Activated T-helper 9 cell treated with anti-CD3 and anti-CD28 coated beads, Interleukin-2, amount 50 U/mL, for 16 hours (primary cell): ENCODE results near the gene SPTBN5.
A peak's percentile ranks its signal among the peaks of the same experiment; 100 is the strongest.

Source experiments
- DNase-seq: peaks from one replicate; pipeline ENCODE4 v3.0.0-alpha.2; 2020; ENCODE audit warnings: low read depth

The SPTBN5 gene

DNA sequence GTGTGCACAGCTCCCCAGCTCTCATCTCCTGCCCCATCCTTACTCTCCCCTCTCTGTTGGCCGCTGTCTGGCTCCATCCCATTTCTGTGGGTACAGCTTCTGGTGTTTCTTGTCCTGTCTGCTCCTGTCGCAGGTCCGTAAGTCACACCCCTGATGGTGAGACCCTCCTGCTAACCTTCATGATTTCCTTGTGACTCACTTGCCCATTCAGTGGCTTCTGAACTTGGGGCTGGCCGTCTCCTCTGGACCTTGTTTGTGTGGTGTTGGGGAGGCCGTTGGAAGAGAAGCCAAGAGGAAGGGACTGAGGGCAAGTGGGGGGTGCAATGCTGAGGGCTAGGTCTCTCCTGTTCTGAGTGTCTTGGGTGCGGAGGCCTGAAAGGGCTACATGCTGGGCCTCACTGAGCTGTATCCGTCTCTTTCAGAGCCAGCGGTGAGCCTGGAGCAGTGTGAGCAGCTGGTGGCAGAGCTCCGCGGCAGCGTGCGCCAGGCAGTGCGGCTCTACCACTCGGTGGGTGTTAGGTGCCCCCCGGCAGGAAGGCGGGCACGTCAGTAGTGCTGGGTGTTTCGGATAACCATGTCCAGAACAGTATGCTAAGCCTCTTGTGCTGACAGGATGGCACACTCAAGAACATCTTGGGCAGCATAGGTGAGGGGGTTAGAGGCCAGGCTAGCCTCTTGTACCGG lies 69.6 kb downstream of the SPTBN5 start:
- DNase-seq: no peak

DNA sequence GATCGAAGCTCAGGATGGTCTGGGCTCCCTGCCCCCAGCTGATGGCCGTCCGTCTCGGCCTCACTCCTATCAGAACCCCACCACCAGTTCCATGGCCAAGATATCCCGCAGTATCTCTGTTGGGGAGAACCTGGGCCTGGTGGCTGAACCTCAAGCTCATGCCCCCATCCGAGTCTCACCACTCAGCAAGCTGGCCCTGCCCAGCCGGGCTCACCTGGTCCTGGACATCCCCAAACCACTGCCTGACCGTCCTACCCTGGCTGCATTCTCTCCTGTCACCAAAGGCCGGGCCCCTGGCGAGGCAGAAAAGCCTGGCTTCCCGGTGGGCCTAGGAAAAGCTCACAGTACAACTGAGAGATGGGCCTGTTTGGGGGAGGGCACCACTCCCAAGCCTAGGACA lies 70.4 kb downstream of the SPTBN5 start:
- DNase-seq: no peak

DNA sequence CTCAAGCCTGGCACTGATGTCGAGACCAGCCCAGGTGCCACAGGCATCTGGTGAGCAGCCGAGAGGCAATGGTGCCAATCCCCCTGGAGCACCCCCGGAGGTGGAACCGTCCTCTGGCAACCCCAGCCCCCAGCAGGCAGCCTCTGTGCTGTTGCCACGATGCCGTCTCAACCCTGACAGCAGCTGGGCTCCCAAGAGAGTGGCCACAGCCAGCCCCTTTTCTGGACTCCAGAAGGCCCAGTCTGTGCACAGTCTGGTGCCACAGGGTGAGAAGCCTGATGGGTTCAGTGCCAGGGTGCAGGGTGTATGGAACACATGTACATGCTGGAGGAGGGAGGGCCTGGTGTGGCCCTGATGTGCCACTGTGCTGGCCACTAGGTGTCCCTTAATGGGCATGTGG lies 70.9 kb downstream of the SPTBN5 start:
- DNase-seq: no peak

DNA sequence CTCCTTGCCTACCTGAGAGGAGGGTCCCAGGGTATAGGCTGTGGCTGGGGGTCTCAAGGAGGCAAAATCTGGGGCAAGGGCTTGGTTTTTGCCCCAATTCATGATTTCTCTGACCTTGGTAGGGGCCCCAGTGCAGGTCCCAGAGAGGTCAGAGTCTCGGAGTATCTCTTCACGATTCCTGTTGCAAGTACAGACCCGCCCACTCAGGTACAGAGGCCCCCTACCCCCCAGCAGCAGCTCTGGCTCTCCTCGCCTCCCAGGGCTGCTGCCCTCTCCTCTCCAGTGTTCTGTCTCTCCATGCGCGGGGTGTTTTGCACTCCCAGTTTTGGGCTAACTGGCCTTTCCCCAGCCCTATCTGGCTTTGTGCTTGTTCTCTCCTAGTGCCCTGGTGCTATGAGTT lies 71.4 kb downstream of the SPTBN5 start:
- DNase-seq: no peak

DNA sequence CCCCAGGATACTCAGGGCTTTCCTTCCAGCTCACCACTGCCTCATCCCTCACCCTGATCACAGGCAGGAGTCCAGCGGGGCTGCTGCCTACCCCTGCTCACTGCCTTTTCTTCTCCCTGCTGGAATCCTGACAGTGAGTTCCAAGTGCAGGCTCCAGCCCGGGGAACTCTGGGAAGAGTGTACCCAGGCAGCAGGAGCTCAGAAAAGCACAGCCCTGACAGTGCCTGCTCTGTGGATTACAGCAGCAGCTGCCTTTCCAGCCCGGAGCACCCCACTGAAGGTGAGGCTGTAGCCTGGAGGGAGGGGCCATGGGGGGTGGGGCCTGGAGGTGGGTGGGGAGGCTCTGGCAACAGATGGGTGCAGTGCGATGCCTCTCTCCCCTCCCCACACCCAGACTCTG lies 72.0 kb downstream of the SPTBN5 start:
- DNase-seq: no peak

DNA sequence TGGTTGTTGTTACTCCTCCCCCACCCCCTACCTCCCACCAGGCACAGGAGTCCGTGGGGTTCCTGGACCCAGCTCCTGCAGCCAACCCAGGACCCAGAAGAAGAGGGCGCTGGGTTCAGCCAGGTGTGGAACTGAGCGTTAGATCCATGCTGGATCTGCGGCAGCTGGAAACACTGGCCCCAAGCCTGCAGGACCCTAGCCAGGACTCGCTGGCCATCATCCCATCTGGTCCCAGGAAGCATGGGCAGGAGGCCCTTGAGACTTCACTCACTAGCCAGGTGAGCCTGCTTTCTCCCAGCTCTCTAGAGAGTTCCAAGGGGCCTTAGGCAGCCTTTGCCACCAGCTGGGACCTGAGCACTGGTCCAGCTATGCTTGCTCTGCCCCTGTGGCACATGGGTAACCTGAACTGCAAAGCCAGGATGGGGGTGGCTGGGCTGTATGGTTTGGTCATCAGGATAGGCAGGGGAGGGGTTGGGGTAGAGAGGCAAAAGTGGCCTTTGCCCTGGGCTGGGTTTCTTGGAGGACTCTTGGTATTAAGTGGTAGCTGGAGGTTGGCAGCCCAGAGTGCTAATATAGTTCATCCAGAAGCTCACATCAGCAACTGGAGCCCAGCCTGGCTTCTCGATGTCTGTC lies 72.9 kb downstream of the SPTBN5 start:
- DNase-seq: no peak

DNA sequence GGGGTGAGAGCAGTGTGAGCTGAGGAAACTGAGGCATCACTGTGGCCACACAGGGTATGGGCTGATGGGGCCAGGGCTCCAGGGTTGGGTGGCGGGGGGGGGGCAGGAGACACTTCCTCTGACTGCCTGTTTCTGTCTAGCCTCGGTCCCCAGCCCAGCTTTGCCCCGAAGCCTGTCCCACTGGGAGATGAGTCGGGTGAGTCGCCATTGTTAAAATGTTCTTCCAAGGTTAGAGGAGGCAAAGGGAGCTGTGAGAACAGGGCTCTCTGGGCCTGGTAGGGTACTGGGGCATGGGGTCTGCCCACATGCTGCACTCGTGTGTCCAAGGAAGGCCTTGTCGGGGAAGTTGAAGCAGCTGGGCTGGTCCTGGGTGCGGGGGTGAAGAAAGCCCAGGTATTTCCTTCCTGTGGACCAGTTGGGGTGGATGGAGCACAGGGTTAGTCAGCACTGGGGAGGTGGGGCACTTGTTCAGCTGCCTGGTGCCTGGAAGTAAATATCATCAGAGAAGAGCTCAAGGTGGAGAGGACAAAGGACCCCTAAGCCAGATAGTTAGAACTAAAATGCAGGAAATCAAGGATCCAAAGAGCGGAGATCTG lies 74.3 kb downstream of the SPTBN5 start:
- no peak for DNase-seq

DNA sequence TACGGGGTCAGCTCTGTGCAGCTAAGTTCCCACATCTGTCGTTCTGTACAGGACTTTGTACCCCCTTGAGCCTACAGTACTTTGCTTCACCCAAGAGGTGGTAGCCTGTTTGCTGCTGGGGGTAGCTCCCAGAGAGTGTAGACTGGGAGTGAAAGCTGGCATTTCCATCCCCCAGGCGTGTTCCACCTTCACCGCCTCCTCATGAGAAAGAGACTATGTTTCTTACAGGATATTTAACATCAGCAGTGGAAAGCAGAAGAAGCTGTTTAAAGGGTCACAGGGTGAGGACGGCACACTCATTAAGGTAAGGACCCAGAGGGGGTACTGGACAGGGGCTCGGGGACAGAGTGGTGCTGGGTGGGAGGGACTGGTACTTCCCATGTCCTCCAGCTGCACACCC lies 76.1 kb downstream of the SPTBN5 start:
- DNase-seq: no peak

DNA sequence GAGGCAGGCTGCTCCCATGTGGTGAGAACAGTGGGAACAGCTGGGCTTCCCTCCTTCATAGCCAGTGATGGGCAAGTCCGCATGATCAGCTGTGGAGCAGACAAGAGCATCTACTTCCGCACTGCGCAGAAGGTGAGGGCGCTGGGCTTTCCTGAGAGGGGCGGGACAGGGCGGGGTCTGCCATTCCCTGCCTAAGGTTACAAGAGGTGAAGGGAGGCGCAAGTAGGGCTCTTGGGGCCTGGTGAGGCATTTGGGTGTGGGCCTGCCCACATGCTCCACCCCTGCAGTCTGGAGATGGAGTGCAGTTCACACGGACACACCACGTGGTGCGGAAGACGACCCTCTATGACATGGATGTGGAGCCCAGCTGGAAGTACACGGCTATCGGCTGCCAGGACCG lies 76.5 kb downstream of the SPTBN5 start:
- DNase-seq: no peak

DNA sequence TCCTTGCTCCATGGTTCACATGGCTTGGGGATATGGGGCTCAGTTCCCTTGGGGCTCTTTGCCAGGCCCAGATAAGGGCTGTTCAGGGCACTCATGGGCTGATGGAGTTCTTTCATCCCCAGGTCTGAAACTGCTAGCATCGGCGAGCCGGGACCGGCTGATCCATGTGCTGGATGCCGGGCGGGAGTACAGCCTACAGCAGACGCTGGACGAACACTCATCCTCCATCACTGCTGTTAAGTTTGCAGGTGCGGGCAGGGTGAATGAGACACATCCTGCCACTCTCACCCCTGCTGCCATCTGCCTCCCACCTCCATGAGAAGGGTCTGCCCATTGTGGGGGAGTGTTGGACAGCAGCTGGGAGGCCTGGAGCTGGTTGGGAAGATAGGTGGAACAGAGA lies 77.1 kb downstream of the SPTBN5 start:
- no peak for DNase-seq

DNA sequence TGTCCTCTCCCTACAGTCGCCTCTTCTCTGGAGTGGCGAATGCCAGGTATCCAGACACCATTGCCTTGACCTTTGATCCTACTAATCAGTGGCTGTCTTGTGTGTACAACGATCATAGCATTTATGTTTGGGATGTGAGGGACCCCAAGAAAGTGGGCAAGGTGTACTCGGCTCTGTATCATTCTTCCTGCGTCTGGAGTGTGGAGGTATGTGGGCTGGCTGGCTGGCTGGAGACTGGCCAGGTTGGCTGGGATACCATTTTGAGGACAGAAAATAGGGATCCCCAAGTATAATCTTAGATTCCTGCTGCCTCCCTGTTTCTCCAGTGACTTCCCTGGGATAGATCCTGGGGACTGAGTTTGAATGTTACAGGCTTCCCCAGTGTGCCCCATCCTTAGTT lies 79.3 kb downstream of the SPTBN5 start:
- no peak for DNase-seq

DNA sequence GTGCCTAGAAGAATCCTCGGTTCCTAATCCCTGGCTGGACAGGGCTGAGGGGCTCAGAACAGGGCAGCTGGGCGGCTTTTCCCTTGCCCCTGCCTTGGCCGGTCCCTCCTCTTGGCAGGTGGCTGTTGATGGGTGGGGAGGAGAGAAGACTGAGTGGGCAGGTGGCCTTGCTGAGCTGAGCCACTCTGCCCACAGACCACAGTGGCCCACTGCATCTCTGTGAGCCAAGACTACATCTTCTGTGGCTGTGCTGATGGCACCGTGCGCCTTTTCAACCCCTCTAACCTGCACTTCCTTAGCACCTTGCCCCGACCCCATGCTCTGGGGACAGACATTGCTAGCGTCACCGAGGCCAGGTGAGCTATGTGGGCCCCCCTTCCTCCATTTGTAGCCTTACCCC lies 80.4 kb downstream of the SPTBN5 start:
- no peak for DNase-seq

DNA sequence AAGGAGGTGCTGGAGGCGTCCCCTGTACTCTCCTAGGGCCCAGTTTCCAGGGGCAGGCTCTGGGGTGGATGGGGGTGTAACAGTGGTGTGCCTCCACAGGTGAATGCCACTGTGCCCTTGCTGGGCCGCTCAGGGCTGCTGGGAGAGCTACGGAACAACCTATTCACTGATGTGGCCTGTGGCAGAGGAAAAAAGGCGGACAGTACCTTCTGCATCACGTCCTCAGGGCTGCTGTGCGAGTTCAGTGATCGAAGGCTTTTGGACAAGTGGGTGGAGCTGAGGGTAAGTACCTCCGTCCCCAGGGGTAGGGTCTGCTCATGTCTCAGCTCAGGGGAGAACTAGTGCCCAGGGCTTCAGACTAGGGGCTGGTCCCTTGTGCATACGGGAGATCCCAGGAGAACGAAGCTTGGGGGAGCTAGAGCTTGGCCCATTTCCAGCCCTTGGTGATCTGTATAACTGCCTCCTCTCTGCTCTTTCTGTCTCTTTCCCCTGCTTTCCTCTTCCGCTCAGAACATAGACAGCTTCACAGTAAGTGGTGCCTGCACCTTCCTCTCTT lies 81.0 kb downstream of the SPTBN5 start:
- no peak for DNase-seq

DNA sequence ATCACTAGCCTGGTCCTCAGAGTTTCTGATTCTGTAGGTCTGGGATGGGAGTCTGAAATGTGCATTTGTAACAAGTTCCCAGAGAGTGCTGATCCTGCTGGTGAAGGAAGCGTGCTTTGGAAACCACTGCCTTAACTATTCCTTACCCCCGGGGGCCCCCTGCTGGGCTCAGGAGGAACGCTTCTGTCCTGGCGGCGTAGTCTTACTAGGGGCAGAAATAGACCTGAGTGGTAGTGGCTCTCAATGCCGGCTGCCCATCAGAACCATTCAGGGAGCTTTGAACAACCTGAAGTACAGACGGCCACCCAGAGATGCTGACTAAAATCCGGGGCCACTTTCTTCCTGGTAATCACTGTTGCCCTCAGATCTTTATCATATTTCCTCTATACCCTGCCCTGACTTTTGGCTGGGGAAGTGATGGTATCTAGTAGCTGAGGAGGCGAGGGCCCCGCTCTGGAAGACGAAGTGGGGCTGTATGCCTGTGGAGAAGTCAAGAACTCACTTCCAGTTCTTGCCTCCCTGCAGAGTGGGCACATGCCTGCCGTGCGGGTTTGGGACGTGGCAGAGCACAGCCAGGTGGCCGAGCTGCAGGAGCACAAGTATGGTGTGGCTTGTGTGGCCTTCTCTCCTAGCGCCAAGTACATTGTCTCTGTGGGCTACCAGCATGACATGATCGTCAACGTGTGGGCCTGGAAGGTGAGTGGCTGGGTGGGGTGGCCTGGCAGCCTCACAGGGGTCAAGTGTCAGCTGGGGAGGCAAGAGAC lies 82.2 kb downstream of the SPTBN5 start:
- DNase-seq: peak; percentile 61

DNA sequence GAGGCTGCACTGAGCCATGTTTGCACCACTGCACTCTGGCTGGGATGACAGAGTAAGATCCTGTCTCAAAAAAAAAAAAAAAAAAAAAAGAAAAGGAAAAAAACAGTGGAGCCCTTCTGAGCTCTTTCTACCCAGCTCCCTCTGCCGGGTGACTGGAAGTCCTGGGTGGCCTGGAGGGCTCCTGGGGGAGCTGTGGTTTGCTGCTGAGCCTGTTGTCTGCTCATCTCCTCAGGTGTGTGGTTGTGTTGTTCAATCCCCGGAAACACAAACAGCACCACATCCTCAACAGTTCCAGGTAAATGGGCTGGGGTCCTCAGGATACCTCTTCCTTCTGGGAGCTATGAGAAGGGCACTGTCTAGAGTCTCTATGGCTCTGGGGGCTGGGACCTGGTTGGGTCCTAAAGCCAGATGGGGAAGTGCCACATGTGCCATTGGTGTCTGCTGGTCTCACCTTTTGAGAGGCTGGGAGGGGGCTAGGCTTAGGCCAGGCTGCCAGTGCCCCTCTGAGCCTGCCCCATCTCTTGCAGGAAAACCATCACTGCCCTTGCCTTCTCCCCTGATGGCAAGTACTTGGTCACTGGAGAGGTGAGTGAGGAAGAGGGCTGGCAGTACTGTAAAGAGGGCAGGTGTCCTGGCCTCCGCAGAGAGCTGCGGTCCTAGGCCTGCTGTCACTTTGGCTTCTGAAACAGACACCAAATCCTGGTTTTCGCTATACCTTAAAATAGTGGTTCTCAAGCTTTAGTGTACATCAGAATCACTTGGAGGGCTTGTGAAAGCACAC lies 83.0 kb downstream of the SPTBN5 start:
- DNase-seq: no peak

DNA sequence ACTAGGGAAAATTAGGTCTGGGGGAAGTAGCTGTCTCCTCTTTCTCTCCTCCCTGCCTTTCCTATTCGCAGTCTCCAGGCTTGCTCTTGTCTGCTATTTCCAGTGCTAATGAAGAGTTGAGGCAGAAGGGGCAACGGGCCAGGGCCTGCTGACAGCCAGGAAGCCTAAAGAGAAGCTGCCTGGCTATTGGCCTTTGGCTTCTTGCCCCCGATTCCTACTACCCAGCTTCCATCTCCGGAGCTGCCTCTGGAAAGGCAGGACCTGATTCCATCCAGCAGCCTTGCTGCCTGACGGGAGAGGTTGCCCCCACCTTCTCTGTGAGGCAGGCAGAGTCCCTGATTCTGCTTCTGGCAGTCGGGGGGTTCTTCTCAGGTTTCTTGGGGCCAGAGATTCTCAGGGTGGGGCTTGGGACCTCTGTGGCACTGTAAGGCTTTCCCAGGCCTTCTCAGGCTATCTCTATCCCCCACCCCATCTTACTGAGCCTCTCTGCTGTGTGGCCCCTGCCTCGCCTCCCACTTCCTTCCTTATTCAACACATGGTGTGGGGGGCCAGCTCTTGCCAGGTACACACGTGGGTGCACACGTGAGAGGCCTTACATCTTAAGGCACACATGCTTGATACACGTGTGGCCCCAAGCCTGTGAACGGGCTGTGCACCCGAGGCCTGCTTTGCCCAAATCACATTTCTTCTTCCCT lies 84.2 kb downstream of the SPTBN5 start:
- no peak for DNase-seq

DNA sequence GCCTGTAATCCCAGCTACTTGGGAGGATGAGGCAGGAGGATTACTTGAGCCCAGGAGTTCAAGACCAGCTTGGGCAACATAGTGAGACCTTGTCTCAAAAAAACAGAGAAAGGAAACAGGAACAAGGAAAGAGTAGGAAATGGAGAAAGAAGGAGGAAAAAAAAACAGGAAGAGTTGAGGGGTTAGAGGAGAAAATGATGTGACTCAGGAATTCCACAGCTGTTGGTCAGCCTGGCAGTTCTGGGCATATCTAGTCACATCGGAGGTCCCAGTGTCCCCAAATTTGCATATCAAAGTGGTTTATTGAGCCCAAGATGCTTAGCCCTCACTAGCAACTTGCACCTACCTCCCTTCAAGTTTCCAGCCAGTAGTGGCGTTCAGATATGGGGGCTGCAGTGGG lies 84.7 kb downstream of the SPTBN5 start:
- DNase-seq: no peak

DNA sequence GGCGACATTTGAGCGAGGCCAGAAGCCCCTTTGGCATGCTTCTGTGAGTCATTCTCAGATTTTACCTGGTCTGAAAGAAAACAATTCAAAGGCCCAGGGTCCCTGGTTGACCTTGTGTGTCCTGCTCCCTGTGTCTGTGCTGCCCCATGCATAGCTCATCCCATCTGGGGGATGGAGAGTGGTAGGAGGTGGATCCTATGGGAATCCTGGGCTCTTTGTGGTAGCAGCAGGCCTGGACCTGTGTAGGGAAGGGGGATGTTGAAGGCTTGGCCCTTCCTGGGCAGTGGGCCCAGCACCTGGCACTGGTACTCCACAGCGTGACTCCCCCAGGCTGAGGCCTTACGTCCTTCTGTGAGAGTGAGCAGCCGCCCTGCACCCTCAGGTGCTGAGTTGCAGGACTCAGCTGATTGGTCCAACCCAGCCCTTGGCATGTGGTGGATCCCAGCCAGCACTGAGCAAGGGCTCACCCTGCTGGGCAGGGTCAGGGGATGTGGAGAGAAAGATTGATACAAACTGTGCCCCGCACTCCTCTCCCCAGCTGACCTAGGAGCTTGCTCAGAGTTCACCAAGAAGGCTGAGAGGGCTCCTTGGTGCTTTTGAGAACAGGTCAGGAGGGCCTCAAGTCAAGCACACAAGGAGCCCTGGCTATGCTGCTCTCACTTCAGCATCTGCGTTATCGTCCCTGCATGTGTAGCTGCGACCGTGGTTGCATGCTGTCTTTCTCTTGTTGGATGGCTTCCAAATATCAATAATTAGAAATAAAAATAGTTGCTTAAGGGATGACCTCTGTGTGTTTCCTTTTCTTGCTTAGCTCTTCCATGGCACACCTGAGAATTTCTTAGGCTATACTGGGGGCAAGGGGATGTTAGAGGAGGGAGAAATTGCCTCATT lies 87.3 kb downstream of the SPTBN5 start:
- no peak for DNase-seq

DNA sequence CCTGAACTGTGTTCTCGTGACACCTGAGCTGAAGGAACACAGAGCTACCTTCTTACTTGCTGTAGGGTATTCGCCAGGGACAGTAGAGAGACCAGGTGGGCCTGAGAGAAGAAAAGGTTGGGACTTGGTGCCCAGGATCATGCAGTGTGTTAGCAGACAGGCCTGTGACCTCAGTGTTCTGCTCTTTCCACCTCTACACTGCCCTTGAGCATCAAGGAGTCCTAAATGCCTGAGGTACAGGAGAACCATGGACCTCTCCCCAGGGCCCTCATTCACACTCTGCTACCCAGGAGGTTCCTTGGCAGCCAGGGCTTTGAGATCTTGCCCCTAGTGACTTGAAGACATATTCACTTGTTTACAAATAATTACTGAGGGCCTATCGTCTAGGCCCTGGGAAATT lies 88.1 kb downstream of the SPTBN5 start:
- no peak for DNase-seq
